ENCODE measurements around the gene UBE2E2.

DNA sequence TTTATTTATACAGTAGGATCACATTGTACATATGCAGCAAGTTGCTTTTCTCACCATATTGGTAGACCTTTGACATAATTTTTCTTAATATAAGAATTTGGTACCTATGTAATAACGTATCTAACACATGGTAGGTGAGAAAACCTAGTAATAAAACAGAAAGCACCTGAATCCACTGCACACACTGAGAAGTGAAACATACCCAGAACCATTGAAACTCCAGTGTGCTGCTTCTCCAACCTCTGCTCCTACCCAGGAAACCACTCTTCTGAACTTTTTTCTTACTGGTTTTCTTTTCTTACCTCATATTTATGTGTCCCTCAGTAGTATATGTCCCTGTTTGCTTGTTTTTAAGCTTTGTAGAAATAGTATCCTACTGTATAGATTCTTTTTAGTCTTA is 293.0 kb downstream of the UBE2E2 start:
- TF ChIP-seq, protein P1, sequence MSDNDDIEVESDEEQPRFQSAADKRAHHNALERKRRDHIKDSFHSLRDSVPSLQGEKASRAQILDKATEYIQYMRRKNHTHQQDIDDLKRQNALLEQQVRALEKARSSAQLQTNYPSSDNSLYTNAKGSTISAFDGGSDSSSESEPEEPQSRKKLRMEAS (IDR thresholded peaks at IDR 0.05) = no peak
- TF ChIP-seq CEBPB (IDR thresholded peaks at IDR 0.05) (no peak), TAF1 (IDR thresholded peaks at IDR 0.05; ENCODE audit: low read depth) (no peak), RAD21 (IDR thresholded peaks at IDR 0.05; ENCODE audit: low read depth) (no peak), YY1 (IDR thresholded peaks at IDR 0.05; ENCODE audit: low read depth) (no peak)

All from Ishikawa (cell line).